Femur (tissue), 1 donor: ENCODE results near the gene CBFA2T3.

ENCODE experiments used
- DNase-seq: peaks from one replicate; pipeline ENCODE4 v3.0.0-alpha.2; 2017

The CBFA2T3 gene

GRCh38 chr16:88936556-88937205 lies 40.3 kb downstream of the CBFA2T3 start:
- peak; percentile 90 for DNase-seq

GRCh38 chr16:88936008-88936555 lies 40.9 kb downstream of the CBFA2T3 start:
- no peak for DNase-seq

- DNase-seq, result no peak
Observed at GRCh38 chr16:88934066-88934667, 42.8 kb downstream of the CBFA2T3 start.

- no peak for DNase-seq
Observed at GRCh38 chr16:88932929-88933328, 44.1 kb downstream of the CBFA2T3 start.

- no peak for DNase-seq
Observed at GRCh38 chr16:88931936-88932335, 45.1 kb downstream of the CBFA2T3 start.

GRCh38 chr16:88931373-88931900 lies 45.6 kb downstream of the CBFA2T3 start:
- DNase-seq, result no peak

- DNase-seq, result no peak
Observed at GRCh38 chr16:88930716-88931115, 46.3 kb downstream of the CBFA2T3 start.

GRCh38 chr16:88929091-88929445 lies 47.9 kb downstream of the CBFA2T3 start:
- no peak for DNase-seq

- no peak for DNase-seq
Observed at GRCh38 chr16:88928405-88929090, 48.5 kb downstream of the CBFA2T3 start.

GRCh38 chr16:88927661-88928060 lies 49.3 kb downstream of the CBFA2T3 start:
- DNase-seq, result no peak

GRCh38 chr16:88927010-88927409 lies 50.0 kb downstream of the CBFA2T3 start:
- DNase-seq, result no peak

GRCh38 chr16:88926374-88926990 lies 50.5 kb downstream of the CBFA2T3 start:
- no peak for DNase-seq

GRCh38 chr16:88925540-88925887 lies 51.5 kb downstream of the CBFA2T3 start:
- no peak for DNase-seq

- peak; percentile 79 for DNase-seq
Observed at GRCh38 chr16:88924834-88925539, 52.0 kb downstream of the CBFA2T3 start.

- DNase-seq, result no peak
Observed at GRCh38 chr16:88923926-88924833, 52.8 kb downstream of the CBFA2T3 start.

GRCh38 chr16:88923450-88923849 lies 53.6 kb downstream of the CBFA2T3 start:
- DNase-seq, result no peak

GRCh38 chr16:88922826-88923410 lies 54.1 kb downstream of the CBFA2T3 start:
- no peak for DNase-seq

GRCh38 chr16:88922114-88922825 lies 54.7 kb downstream of the CBFA2T3 start:
- peak; percentile 93 for DNase-seq

GRCh38 chr16:88921591-88921990 lies 55.4 kb downstream of the CBFA2T3 start:
- no peak for DNase-seq
